ENCODE data around the gene PRR16.

- TF ChIP-seq POLR2A (IDR thresholded peaks at IDR 0.05; ENCODE audit: low read length) (no peak), GATA1 (IDR thresholded peaks at IDR 0.05; ENCODE audit: low read depth, low read length) (no peak)
Observed at GRCh38 chr5:120604884-120605283, 140.8 kb downstream of the PRR16 start.
